HG02642 (cell line): ENCODE data around the gene TIFAB.

ENCODE experiments used
- ATAC-seq: cut with Tn5 transposase; IDR thresholded peaks from one replicate; pipeline ENCODE4 v1.9.1; 2021; ENCODE audit warnings: mild to moderate bottlenecking; ENCODE audit not compliant: unreplicated experiment, poor library complexity

Gene TIFAB

GRCh38 chr5:135460246-135461033 is 8.3 kb upstream of the TIFAB start:
- no peak for ATAC-seq

GRCh38 chr5:135458921-135459331 is 6.8 kb upstream of the TIFAB start:
- no peak for ATAC-seq

- ATAC-seq, result no peak
Observed at GRCh38 chr5:135458356-135458755, 6.2 kb upstream of the TIFAB start.

GRCh38 chr5:135457424-135458071 is 5.4 kb upstream of the TIFAB start:
- peak; percentile 60 for ATAC-seq

GRCh38 chr5:135456238-135457099 is 4.3 kb upstream of the TIFAB start:
- ATAC-seq, result peak; percentile 69

- no peak for ATAC-seq
Observed at GRCh38 chr5:135455876-135456237, 3.7 kb upstream of the TIFAB start.

- no peak for ATAC-seq
Observed at GRCh38 chr5:135454946-135455345, 2.8 kb upstream of the TIFAB start.

GRCh38 chr5:135453613-135454012 is 1.5 kb upstream of the TIFAB start:
- no peak for ATAC-seq

GRCh38 chr5:135451581-135452320 is 400 bp downstream of the TIFAB start:
- no peak for ATAC-seq

- no peak for ATAC-seq
Observed at GRCh38 chr5:135450952-135451351, 1.2 kb downstream of the TIFAB start.

GRCh38 chr5:135450336-135450735 is 1.8 kb downstream of the TIFAB start:
- no peak for ATAC-seq

- ATAC-seq, result no peak
Observed at GRCh38 chr5:135449644-135450043, 2.5 kb downstream of the TIFAB start.

- no peak for ATAC-seq
Observed at GRCh38 chr5:135448791-135449507, 3.2 kb downstream of the TIFAB start.

GRCh38 chr5:135448071-135448739 is 3.9 kb downstream of the TIFAB start:
- ATAC-seq, result no peak

GRCh38 chr5:135447298-135447929 is 4.7 kb downstream of the TIFAB start, which contains the start of gene DCANP1:
TSS of gene DCANP1 (minus strand) at chr5:135447348. CDS start at chr5:135447108, 240 bp downstream.
- ATAC-seq, result no peak

- no peak for ATAC-seq
Observed at GRCh38 chr5:135446615-135447014, 5.5 kb downstream of the TIFAB start.

- ATAC-seq, result no peak
Observed at GRCh38 chr5:135446206-135446605, 5.9 kb downstream of the TIFAB start.

GRCh38 chr5:135445306-135445985 is 6.7 kb downstream of the TIFAB start:
- ATAC-seq, result no peak
